PFSK-1 (cell line): ENCODE measurements around the gene KIF2C.

ENCODE experiments used
- FOXP2 ChIP-seq: optimal IDR thresholded peaks from 2 replicates; pipeline ENCODE3; 2011; ENCODE audit warnings: borderline replicate concordance, control low read depth, inconsistent platforms; ENCODE audit not compliant: insufficient read depth; ENCODE audit errors: extremely low read length, extremely low read depth
- POLR2AphosphoS5 ChIP-seq: IDR thresholded peaks from 2 replicates; pipeline ENCODE4 v1.6.1; 2012; ENCODE audit warnings: low read depth, mild to moderate bottlenecking, control low read depth, low read length, moderate library complexity

DNA sequence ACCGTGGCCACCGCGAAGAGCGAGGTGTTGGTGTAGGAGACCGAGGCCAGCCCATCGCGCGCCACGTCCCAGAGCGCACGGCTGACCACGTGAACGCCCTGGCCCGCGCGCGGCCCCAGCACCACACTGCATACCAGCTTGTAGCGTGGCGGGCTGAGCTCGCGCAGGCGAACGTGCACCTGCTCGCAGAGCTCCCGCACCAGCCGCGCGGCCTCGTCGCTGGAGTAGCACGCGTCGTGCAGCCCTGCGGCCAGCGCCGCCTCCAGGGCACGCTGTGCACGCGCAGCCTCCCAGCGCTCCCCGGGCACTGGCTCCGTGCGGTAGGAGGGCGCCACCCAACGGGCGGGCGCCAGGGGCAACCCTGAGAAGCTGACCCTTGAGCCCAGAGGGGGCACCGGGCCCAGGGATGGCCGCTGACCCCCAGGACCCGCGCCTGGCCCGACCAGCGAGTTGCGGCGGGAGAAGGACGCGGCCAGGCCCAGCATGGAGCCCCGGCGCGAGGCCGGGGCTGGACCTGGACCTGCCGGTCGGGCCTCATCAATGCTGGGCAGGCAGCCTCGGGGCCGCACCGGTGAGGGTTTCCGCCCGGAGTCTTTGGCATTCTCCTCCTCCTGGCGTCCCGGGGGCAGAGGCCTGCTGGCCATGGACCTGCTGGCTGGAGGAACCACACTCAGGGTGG lies 66.5 kb downstream of the KIF2C start:
- TF ChIP-seq POLR2AphosphoS5 (no peak), FOXP2 (no peak)
